K562 (cell line): Measurements from ENCODE around the gene NFE2. TPM values are rescaled to one million over a fixed set of nuclear protein-coding genes. Genes with fewer than 3 reads are reported as not detected.

Source experiments
- ATF2 ChIP-seq: sonication (generic); formaldehyde crosslinking; IDR thresholded peaks from 2 replicates; pipeline ENCODE4 v1.8.1; 2022; ENCODE audit warnings: missing genetic modification reagents
- CBX3 ChIP-seq, 2 experiments: IDR thresholded peaks; 1 replicate in 1 of 2; 2 replicates in 1 of 2; pipeline ENCODE4 v1.6.1; 2012; ENCODE audit warnings: inconsistent platforms in 2 of 2, low read length in 2 of 2, borderline replicate concordance in 1 of 2, control low read depth in 1 of 2
- ETV6 ChIP-seq, 3 experiments: fragments of 150-350 bp in 1 of 3; sonication (generic) in 1 of 3; formaldehyde crosslinking in 1 of 3; IDR thresholded peaks; 2 replicates each; pipeline versions ENCODE4 v1.6.1 to v1.8.0; 2014 to 2022; ENCODE audit warnings: borderline replicate concordance in 2 of 3, low read depth in 2 of 3, antibody characterized with exemption in 1 of 3, low read length in 1 of 3, mild to moderate bottlenecking in 1 of 3, missing genetic modification reagents in 1 of 3
- FOS ChIP-seq: IDR thresholded peaks from 3 replicates; pipeline ENCODE4 v1.6.1; 2011; ENCODE audit not compliant: insufficient read length; ENCODE audit errors: extremely low read depth
- FOXM1 ChIP-seq, 2 experiments: fragments of 450-650 bp in 1 of 2; sonication (generic) in 1 of 2; formaldehyde crosslinking in 1 of 2; IDR thresholded peaks; 2 replicates each; pipeline versions ENCODE4 v1.6.1 to v1.9.0; 2017 to 2022; ENCODE audit warnings: low read depth in 2 of 2, mild to moderate bottlenecking in 2 of 2, missing genetic modification reagents in 1 of 2, moderate library complexity in 1 of 2
- GABPB1 ChIP-seq: sonication (generic); formaldehyde crosslinking; IDR thresholded peaks from 2 replicates; pipeline ENCODE4 v1.8.0; 2022; ENCODE audit warnings: mild to moderate bottlenecking, missing genetic modification reagents
- NKRF ChIP-seq: fragments of 450-650 bp; IDR thresholded peaks from 2 replicates; pipeline ENCODE4 v1.6.1; 2016; ENCODE audit warnings: borderline replicate concordance
- RFX5 ChIP-seq: IDR thresholded peaks from 2 replicates; pipeline ENCODE4 v1.6.1; 2011; ENCODE audit warnings: low read depth, mild to moderate bottlenecking, improper control_type of control experiment, low read length
- SNAPC5 ChIP-seq: fragments of 250-450 bp; sonication (Bioruptor Pico); IDR thresholded peaks from 2 replicates; pipeline ENCODE4 v1.8.0; 2021; ENCODE audit warnings: moderate library complexity, mild to moderate bottlenecking, inconsistent platforms
- TFAM ChIP-seq: fragments of 250-450 bp; sonication (Bioruptor Pico); conservative IDR thresholded peaks from 2 replicates; pipeline ENCODE4 v1.5.0; 2021; ENCODE audit warnings: mild to moderate bottlenecking, moderate library complexity
- THAP12 ChIP-seq: fragments of 250-450 bp; sonication (Bioruptor Pico); IDR thresholded peaks from 2 replicates; pipeline ENCODE4 v1.9.0; 2021; ENCODE audit warnings: mild to moderate bottlenecking, inconsistent platforms
- WHSC1 ChIP-seq: IDR thresholded peaks from one replicate; pipeline ENCODE4 v1.6.1; 2012; ENCODE audit warnings: low read length, control low read depth, inconsistent platforms
- ZBTB49 ChIP-seq: sonication (generic); formaldehyde crosslinking; IDR thresholded peaks from 2 replicates; pipeline ENCODE4 v1.8.0; 2022; ENCODE audit warnings: missing genetic modification reagents, mild to moderate bottlenecking, borderline replicate concordance
- ZNF143 ChIP-seq: sonication (generic); formaldehyde crosslinking; IDR thresholded peaks from 2 replicates; pipeline ENCODE4 v1.9.0; 2022; ENCODE audit warnings: mild to moderate bottlenecking, missing genetic modification reagents
- ZNF23 ChIP-seq: fragments of 250-450 bp; sonication (Bioruptor Pico); IDR thresholded peaks from 2 replicates; pipeline ENCODE4 v1.4.0; 2020; ENCODE audit warnings: mild to moderate bottlenecking
- ZNF445 ChIP-seq: fragments of 250-450 bp; sonication (Bioruptor Pico); IDR thresholded peaks from 2 replicates; pipeline ENCODE4 v1.4.0; 2020; ENCODE audit warnings: low read depth, mild to moderate bottlenecking, moderate library complexity
- ZNF589 ChIP-seq: fragments of 200-800 bp; sonication (Bioruptor generic); IDR thresholded peaks from 2 replicates; pipeline ENCODE4 v1.6.1; 2016; ENCODE audit warnings: low read depth, missing genetic modification characterization, missing compliant biosample characterization
- ZZZ3 ChIP-seq: fragments of 450-650 bp; IDR thresholded peaks from 2 replicates; pipeline ENCODE4 v1.6.1; 2016; ENCODE audit warnings: antibody characterized with exemption, mild to moderate bottlenecking, moderate library complexity
- polyA plus RNA-seq, 8 experiments: library from polyadenylated mRNA; depleted of rRNA in 4 of 8; stranded (reverse) in 5 of 8; unstranded in 3 of 8; fragments of >200 nt; fragmentation: Nextera tagmentation in 2 of 8; fragmentation: Illumina TruSeq in 1 of 8; extraction: Ambion mirVana in 2 of 8; extraction: Trizol in 1 of 8; gene quantifications; 2 replicates each; pipeline versions ENCODE4 v1.2.1 to v1.2.3, GENCODE V29; 2011 to 2014; ENCODE audit warnings: inconsistent platforms in 1 of 8, missing spikeins in 1 of 8
- total RNA-seq, 7 experiments: library from RNA; depleted of rRNA in 6 of 7; stranded (reverse); fragments of >200 nt in 6 of 7; fragmentation: Illumina TruSeq in 2 of 7; extraction: Trizol in 2 of 7; gene quantifications; 2 replicates each; pipeline versions ENCODE4 v1.2.1 to v1.2.3, GENCODE V29; 2011 to 2021; ENCODE audit warnings: low replicate concordance in 1 of 7

NFE2 gene
- total and polyA plus RNA-seq, 9 of the 15 experiments (the other 6 are each of a cell fraction or from before 2014, with no cell fraction given), result 12.3 to 282 (median 208) TPM

- TF ChIP-seq SNAPC5 (CRISPR knock-in tag) (no peak), ZNF23 (CRISPR knock-in tag) (no peak), ETV6 (IDR thresholded peaks at IDR 0.05; ENCODE audit: borderline replicate concordance in 1 of 2, low read depth in 2 of 2, low read length in 1 of 2) (no peak), ETV6 (CRISPR knock-in tag; IDR thresholded peaks at IDR 0.05; ENCODE audit: borderline replicate concordance) (no peak), CBX3 (IDR thresholded peaks at IDR 0.05; ENCODE audit: borderline replicate concordance in 1 of 2, low read length in 2 of 2) (peak in 1 of 2 experiments; percentile 86; a peak in 2 of 3 replicates), THAP12 (CRISPR knock-in tag) (peak; percentile 92), ATF2 (CRISPR knock-in tag) (no peak), ZNF143 (CRISPR knock-in tag) (no peak), FOXM1 (IDR thresholded peaks at IDR 0.05; ENCODE audit: low read depth) (no peak), FOXM1 (CRISPR knock-in tag; IDR thresholded peaks at IDR 0.05; ENCODE audit: low read depth) (no peak), GABPB1 (CRISPR knock-in tag) (0 out of 2 replicates have a peak, but pooled peaks have one; percentile 61), ZNF445 (CRISPR knock-in tag) (no peak), ZNF589 (CRISPR knock-in tag) (no peak), ZZZ3 (no peak), TFAM (no peak), RFX5 (no peak), NKRF (peak; percentile 70), WHSC1 (no peak), ZBTB49 (no peak), FOS (no peak)
Observed at GRCh38 chr12:54300732-54301427, at the start of gene NFE2 (continued).
